ENCODE data around the gene CPXM1.

Gene CPXM1

GRCh38 chr20:2763186-2763585, 37.2 kb downstream of the CPXM1 start:
- DNase-seq (ENCODE audit: low read depth) = no peak
- H3K4me3 ChIP-seq (ENCODE audit: low read depth, low read length) = no peak overlapping the region
- TF ChIP-seq CTCF (IDR thresholded peaks at IDR 0.05; ENCODE audit: control insufficient read depth, extremely low read depth, insufficient read depth) = no peak

- H3K4me3 ChIP-seq (ENCODE audit: low read depth, low read length) = no peak overlapping the region
- no peak for DNase-seq (ENCODE audit: low read depth)
- no peak for TF ChIP-seq CTCF (IDR thresholded peaks at IDR 0.05; ENCODE audit: control insufficient read depth, extremely low read depth, insufficient read depth)
Measured at GRCh38 chr20:2762578-2763131, 37.8 kb downstream of the CPXM1 start.

- H3K4me3 ChIP-seq (ENCODE audit: low read depth, low read length) = no peak overlapping the region
- TF ChIP-seq CTCF (IDR thresholded peaks at IDR 0.05; ENCODE audit: control insufficient read depth, extremely low read depth, insufficient read depth) = no peak
- DNase-seq (ENCODE audit: low read depth) = no peak
Measured at GRCh38 chr20:2761885-2762284, 38.5 kb downstream of the CPXM1 start.

GRCh38 chr20:2760952-2761305, 39.5 kb downstream of the CPXM1 start:
- no peak for TF ChIP-seq CTCF (IDR thresholded peaks at IDR 0.05; ENCODE audit: control insufficient read depth, extremely low read depth, insufficient read depth)
- DNase-seq (ENCODE audit: low read depth) = no peak
- H3K4me3 ChIP-seq (ENCODE audit: low read depth, low read length) = no peak overlapping the region

- TF ChIP-seq CTCF (IDR thresholded peaks at IDR 0.05; ENCODE audit: control insufficient read depth, extremely low read depth, insufficient read depth) = no peak
- DNase-seq (ENCODE audit: low read depth) = no peak
- H3K4me3 ChIP-seq (ENCODE audit: low read depth, low read length) = no peak overlapping the region
Measured at GRCh38 chr20:2760297-2760951, 40.0 kb downstream of the CPXM1 start.

- TF ChIP-seq CTCF (IDR thresholded peaks at IDR 0.05; ENCODE audit: control insufficient read depth, extremely low read depth, insufficient read depth) = no peak
- H3K4me3 ChIP-seq (ENCODE audit: low read depth, low read length) = no peak overlapping the region
- DNase-seq (ENCODE audit: low read depth) = no peak
Measured at GRCh38 chr20:2759603-2760296, 40.7 kb downstream of the CPXM1 start.
